ENCODE measurements around the gene TK1. TPM values are rescaled to one million over a fixed set of nuclear protein-coding genes. Genes with fewer than 3 reads are reported as not detected.

The TK1 gene
- polyA plus RNA-seq, 4 donors: 6.9 to 60.6 (median 14.4) TPM

GRCh38 chr17:78127888-78128550, 58.8 kb downstream of the TK1 start:
- peaks cover 2 to 53% (median 6%) of the 10 kb centered on the region in 3 donors for H3K4me1 ChIP-seq (ENCODE audit: control insufficient read depth in 3 of 3, insufficient read depth in 2 of 3, low read depth in 1 of 3, low read length in 2 of 3)
- H3K27ac ChIP-seq (ENCODE audit: low read depth in 1 of 3, low read length in 2 of 3): peak overlapping the region; percentile 90 to 94 (median 92)
- H3K4me3 ChIP-seq (ENCODE audit: low read depth in 1 of 3, low read length in 3 of 3): peak overlapping the region; percentile 92 to 94 (median 94)
- FAIRE-seq (no peak), DNase-seq (peak; percentile 52 to 74)
- H3K9me3 ChIP-seq (ENCODE audit: control insufficient read depth in 2 of 2, insufficient read depth in 1 of 2, low read depth in 1 of 2, low read length in 1 of 2): no peaks in the 10 kb centered on the region
- H3K27me3 ChIP-seq (ENCODE audit: control insufficient read depth in 3 of 3, insufficient read depth in 3 of 3, low read length in 3 of 3): peaks cover 0 to 15% (median 0%) of the 10 kb centered on the region in 3 donors
- peaks cover 8 to 44% (median 14%) of the 10 kb centered on the region in 3 donors for H3K36me3 ChIP-seq (ENCODE audit: control insufficient read depth in 3 of 3, insufficient read depth in 2 of 3, low read depth in 1 of 3, low read length in 3 of 3)
- WGBS, 3 donors: 0 to 3% (median 1%) methylated on average over 24 to 39 of the region's 39 CpGs

GRCh38 chr17:78127239-78127887, 59.5 kb downstream of the TK1 start:
- H3K4me1 ChIP-seq (ENCODE audit: control insufficient read depth in 3 of 3, insufficient read depth in 2 of 3, low read depth in 1 of 3, low read length in 2 of 3): peaks cover 2 to 48% (median 6%) of the 10 kb centered on the region in 3 donors
- H3K9me3 ChIP-seq (ENCODE audit: control insufficient read depth in 2 of 2, insufficient read depth in 1 of 2, low read depth in 1 of 2, low read length in 1 of 2): no peaks in the 10 kb centered on the region
- H3K27ac ChIP-seq (ENCODE audit: low read depth in 1 of 3, low read length in 2 of 3): peak overlapping the region; percentile 90 to 94 (median 92)
- 3 to 14% (median 14%) methylated on average over 19 to 25 of the region's 25 CpGs for WGBS, 3 donors
- peak overlapping the region; percentile 92 to 94 (median 94) for H3K4me3 ChIP-seq (ENCODE audit: low read depth in 1 of 3, low read length in 3 of 3)
- peaks cover 8 to 51% (median 15%) of the 10 kb centered on the region in 3 donors for H3K36me3 ChIP-seq (ENCODE audit: control insufficient read depth in 3 of 3, insufficient read depth in 2 of 3, low read depth in 1 of 3, low read length in 3 of 3)
- DNase-seq (peak; percentile 64 to 74), FAIRE-seq (no peak)
- H3K27me3 ChIP-seq (ENCODE audit: control insufficient read depth in 3 of 3, insufficient read depth in 3 of 3, low read length in 3 of 3): peaks cover 0 to 15% (median 0%) of the 10 kb centered on the region in 3 donors

- peaks cover 0 to 15% (median 0%) of the 10 kb centered on the region in 3 donors for H3K27me3 ChIP-seq (ENCODE audit: control insufficient read depth in 3 of 3, insufficient read depth in 3 of 3, low read length in 3 of 3)
- peak overlapping the region; percentile 90 to 94 (median 92) for H3K27ac ChIP-seq (ENCODE audit: low read depth in 1 of 3, low read length in 2 of 3)
- no peak for FAIRE-seq
- H3K9me3 ChIP-seq (ENCODE audit: control insufficient read depth in 2 of 2, insufficient read depth in 1 of 2, low read depth in 1 of 2, low read length in 1 of 2): no peaks in the 10 kb centered on the region
- 54 to 78% (median 69%) methylated on average over 6 of the region's 6 CpGs for WGBS, 3 donors
- H3K36me3 ChIP-seq (ENCODE audit: control insufficient read depth in 3 of 3, insufficient read depth in 2 of 3, low read depth in 1 of 3, low read length in 3 of 3): peaks cover 8 to 56% (median 15%) of the 10 kb centered on the region in 3 donors
- peaks cover 2 to 43% (median 6%) of the 10 kb centered on the region in 3 donors for H3K4me1 ChIP-seq (ENCODE audit: control insufficient read depth in 3 of 3, insufficient read depth in 2 of 3, low read depth in 1 of 3, low read length in 2 of 3)
- no peak for DNase-seq
- H3K4me3 ChIP-seq (ENCODE audit: low read depth in 1 of 3, low read length in 3 of 3): peak overlapping the region in 2 of 3 donors; percentile 94
Observed at GRCh38 chr17:78126895-78127238, 60.0 kb downstream of the TK1 start.

GRCh38 chr17:78125976-78126894, 60.6 kb downstream of the TK1 start:
- H3K27ac ChIP-seq (ENCODE audit: low read depth in 1 of 3, low read length in 2 of 3): peak overlapping the region in 2 of 3 donors; percentile 90 to 94
- H3K27me3 ChIP-seq (ENCODE audit: control insufficient read depth in 3 of 3, insufficient read depth in 3 of 3, low read length in 3 of 3): peaks cover 0 to 13% (median 0%) of the 10 kb centered on the region in 3 donors
- DNase-seq (no peak), FAIRE-seq (no peak)
- no peaks in the 10 kb centered on the region for H3K9me3 ChIP-seq (ENCODE audit: control insufficient read depth in 2 of 2, insufficient read depth in 1 of 2, low read depth in 1 of 2, low read length in 1 of 2)
- 71 to 78% (median 72%) methylated on average over 24 to 25 of the region's 25 CpGs for WGBS, 3 donors
- peaks cover 8 to 60% (median 15%) of the 10 kb centered on the region in 3 donors for H3K36me3 ChIP-seq (ENCODE audit: control insufficient read depth in 3 of 3, insufficient read depth in 2 of 3, low read depth in 1 of 3, low read length in 3 of 3)
- H3K4me1 ChIP-seq (ENCODE audit: control insufficient read depth in 3 of 3, insufficient read depth in 2 of 3, low read depth in 1 of 3, low read length in 2 of 3): peaks cover 2 to 42% (median 6%) of the 10 kb centered on the region in 3 donors
- peak overlapping the region in 1 of 3 donors; percentile 94 for H3K4me3 ChIP-seq (ENCODE audit: low read depth in 1 of 3, low read length in 3 of 3)

- H3K9me3 ChIP-seq (ENCODE audit: control insufficient read depth in 2 of 2, insufficient read depth in 1 of 2, low read depth in 1 of 2, low read length in 1 of 2): no peaks in the 10 kb centered on the region
- H3K27me3 ChIP-seq (ENCODE audit: control insufficient read depth in 3 of 3, insufficient read depth in 3 of 3, low read length in 3 of 3): peaks cover 0 to 4% (median 0%) of the 10 kb centered on the region in 3 donors
- no peak for FAIRE-seq
- H3K27ac ChIP-seq (ENCODE audit: low read depth in 1 of 3, low read length in 2 of 3): peak overlapping the region in 2 of 3 donors; percentile 33 to 51
- WGBS, 3 donors: 63 to 81% (median 67%) methylated on average over 36 to 39 of the region's 39 CpGs
- H3K4me1 ChIP-seq (ENCODE audit: control insufficient read depth in 3 of 3, insufficient read depth in 2 of 3, low read depth in 1 of 3, low read length in 2 of 3): peaks cover 2 to 37% (median 6%) of the 10 kb centered on the region in 3 donors
- no peak for DNase-seq
- H3K36me3 ChIP-seq (ENCODE audit: control insufficient read depth in 3 of 3, insufficient read depth in 2 of 3, low read depth in 1 of 3, low read length in 3 of 3): peaks cover 11 to 69% (median 15%) of the 10 kb centered on the region in 3 donors
- peak overlapping the region in 1 of 3 donors; percentile 94 for H3K4me3 ChIP-seq (ENCODE audit: low read depth in 1 of 3, low read length in 3 of 3)
Observed at GRCh38 chr17:78125138-78125913, 61.5 kb downstream of the TK1 start.

- Histone ChIP-seq H3K27ac (ENCODE audit: low read depth in 1 of 3, low read length in 2 of 3) (peak overlapping the region in 1 of 3 donors; percentile 33), H3K4me3 (ENCODE audit: low read depth in 1 of 3, low read length in 3 of 3) (peak overlapping the region in 1 of 3 donors; percentile 6), H3K27me3 (ENCODE audit: control insufficient read depth in 3 of 3, insufficient read depth in 3 of 3, low read length in 3 of 3) (peaks cover 0 to 3% (median 0%) of the 10 kb centered on the region in 3 donors), H3K4me1 (ENCODE audit: control insufficient read depth in 3 of 3, insufficient read depth in 2 of 3, low read depth in 1 of 3, low read length in 2 of 3) (peaks cover 2 to 33% (median 6%) of the 10 kb centered on the region in 3 donors), H3K36me3 (ENCODE audit: control insufficient read depth in 3 of 3, insufficient read depth in 2 of 3, low read depth in 1 of 3, low read length in 3 of 3) (peaks cover 11 to 72% (median 15%) of the 10 kb centered on the region in 3 donors), H3K9me3 (ENCODE audit: control insufficient read depth in 2 of 2, insufficient read depth in 1 of 2, low read depth in 1 of 2, low read length in 1 of 2) (no peaks in the 10 kb centered on the region)
- FAIRE-seq (no peak), DNase-seq (no peak)
- WGBS, 3 donors: 67 to 77% (median 76%) methylated on average over 7 to 12 of the region's 12 CpGs
Observed at GRCh38 chr17:78124836-78125137, 62.1 kb downstream of the TK1 start.
